Kidney (tissue), 14 donors: Measurements from ENCODE around the gene VEGFC. TPM values are rescaled to one million over a fixed set of nuclear protein-coding genes. Genes with fewer than 3 reads are reported as not detected.
A peak's percentile ranks its signal among the peaks of the same experiment; 100 is the strongest.

Experiments used
- DNase-seq, 5 donors: peaks; one replicate each; pipeline ENCODE4 v3.0.0-alpha.2; 2013 to 2020
- FAIRE-seq: peaks from 2 replicates; lab custom pipeline; 2012; peaks lifted over from hg19 to GRCh38; lab: Jason Lieb, UNC
- H3K27ac ChIP-seq, 2 donors: one replicate each; pipeline ENCODE4 v1.7.0; 2013; ENCODE audit warnings: low read depth in 2 of 2, low read length in 2 of 2, inconsistent platforms in 1 of 2
- H3K27me3 ChIP-seq: one replicate; pipeline ENCODE4 v1.7.1; 2013; ENCODE audit warnings: low read length, inconsistent platforms; ENCODE audit not compliant: control insufficient read depth, insufficient read depth
- H3K36me3 ChIP-seq, 3 donors: one replicate each; pipeline versions ENCODE4 v1.7.0 to v1.7.1; 2013; ENCODE audit warnings: low read length in 3 of 3, control low read depth in 1 of 3, inconsistent platforms in 1 of 3; ENCODE audit not compliant: insufficient read depth in 3 of 3, control insufficient read depth in 2 of 3
- H3K4me1 ChIP-seq, 3 donors: one replicate each; pipeline versions ENCODE4 v1.7.0 to v1.7.1; 2013; ENCODE audit warnings: low read length in 3 of 3, inconsistent platforms in 1 of 3, low read depth in 1 of 3; ENCODE audit not compliant: control insufficient read depth in 2 of 3, insufficient read depth in 2 of 3
- H3K4me3 ChIP-seq, 3 donors: one replicate each; pipeline versions ENCODE4 v1.7.0 to v1.8.1; 2013; ENCODE audit warnings: low read length in 3 of 3, control low read depth in 1 of 3, inconsistent platforms in 1 of 3
- H3K9ac ChIP-seq, 3 donors: one replicate each; pipeline versions ENCODE4 v1.7.0 to v1.7.1; 2013; ENCODE audit warnings: low read length in 3 of 3, control low read depth in 1 of 3, inconsistent platforms in 1 of 3
- H3K9me3 ChIP-seq, 3 donors: one replicate each; pipeline versions ENCODE4 v1.7.0 to v1.7.1; 2013; ENCODE audit warnings: low read length in 3 of 3, control low read depth in 1 of 3, inconsistent platforms in 1 of 3; ENCODE audit not compliant: control insufficient read depth in 2 of 3, insufficient read depth in 1 of 3
- CTCF ChIP-seq: IDR thresholded peaks from 3 replicates; pipeline ENCODE4 v1.5.1; 2012; ENCODE audit warnings: mild to moderate bottlenecking, moderate library complexity, borderline replicate concordance; ENCODE audit not compliant: insufficient read depth; ENCODE audit errors: extremely low read depth
- intact Hi-C: fragments of 100-400 bp; cut with DNase I; formaldehyde crosslinking; loops from one replicate; pipeline ENCODE4 v1.11.1; 2022
- polyA plus RNA-seq: library from polyadenylated mRNA; stranded (reverse); fragments of 350-450 nt; fragmentation: Illumina TruSeq; extraction: RNeasy Lipid Tissue Mini Kit (QIAGEN cat#74804); gene quantifications from one replicate; pipeline ENCODE4 v1.2.3, GENCODE V29; 2014; ENCODE audit warnings: low read depth, low replicate concordance; ENCODE audit not compliant: insufficient read depth
- total RNA-seq: library from RNA; stranded (reverse); fragmentation: NEBNext Ultra II Directional; extraction: Animal tissue kit (Norgen Biotek cat#: 25700); gene quantifications from one replicate; pipeline ENCODE4 v1.2.1, GENCODE V29; 2021
- donor health status: control.
- donor health status: control.
- donor health status: control.
- donor health status: control.
- donor health status: control.
- donor health status: DM: yes; HTN: yes; CAD: no.
- donor health status: Normal renal cell carcinoma (clear cell type).

The VEGFC gene
- total and polyA plus RNA-seq, 2 donors from 2014 or later = 6.6 to 14.3 TPM

GRCh38 chr4:176834531-176834930 is 41.8 kb upstream of the VEGFC start:
- Histone ChIP-seq H3K4me3 (no peak overlapping the region), H3K36me3 (no peaks in the 10 kb centered on the region), H3K4me1 (no peaks in the 10 kb centered on the region), H3K27me3 (no peaks in the 10 kb centered on the region), H3K27ac (no peak overlapping the region), H3K9ac (no peak overlapping the region), H3K9me3 (no peaks in the 10 kb centered on the region)
- no peak for FAIRE-seq
- no peak for TF ChIP-seq CTCF
- intact Hi-C loops = no loop called here
- no peak for DNase-seq

GRCh38 chr4:176833400-176834175 is 40.9 kb upstream of the VEGFC start:
- no peak for FAIRE-seq
- H3K9ac ChIP-seq = no peak overlapping the region
- no peaks in the 10 kb centered on the region for H3K36me3 ChIP-seq
- DNase-seq = peak in 1 of 5 donors; percentile 10
- intact Hi-C loops = no loop called here
- H3K27me3 ChIP-seq = no peaks in the 10 kb centered on the region
- H3K4me3 ChIP-seq = no peak overlapping the region
- H3K27ac ChIP-seq = no peak overlapping the region
- no peaks in the 10 kb centered on the region for H3K9me3 ChIP-seq
- TF ChIP-seq CTCF = no peak
- H3K4me1 ChIP-seq = no peaks in the 10 kb centered on the region

- no peak for TF ChIP-seq CTCF
- H3K9ac ChIP-seq = no peak overlapping the region
- no peak overlapping the region for H3K4me3 ChIP-seq
- H3K9me3 ChIP-seq = no peaks in the 10 kb centered on the region
- DNase-seq (no peak), FAIRE-seq (no peak)
- intact Hi-C loops = no loop called here
- no peak overlapping the region for H3K27ac ChIP-seq
- no peaks in the 10 kb centered on the region for H3K27me3 ChIP-seq
- no peaks in the 10 kb centered on the region for H3K4me1 ChIP-seq
- no peaks in the 10 kb centered on the region for H3K36me3 ChIP-seq
Observed at GRCh38 chr4:176830971-176831370, 38.2 kb upstream of the VEGFC start.
